Sigmoid colon (tissue), 7 donors: Measurements from ENCODE around the gene TCHHL1. TPM values are rescaled to one million over a fixed set of nuclear protein-coding genes. Genes with fewer than 3 reads are reported as not detected.

Experiments
- DNase-seq: peaks from one replicate; pipeline ENCODE4 v3.0.0-alpha.2; 2019
- H3K27ac ChIP-seq, 4 donors: fragments of 200-600 bp; sonication (generic); one replicate each; pipeline ENCODE4 v1.5.1; 2016 to 2019; ENCODE audit warnings: mild to moderate bottlenecking in 1 of 4
- H3K27me3 ChIP-seq, 3 donors: fragments of 200-600 bp; sonication (generic); one replicate each; pipeline ENCODE4 v1.5.1; 2019; ENCODE audit warnings: mild to moderate bottlenecking in 1 of 3
- H3K36me3 ChIP-seq, 4 donors: fragments of 200-600 bp; sonication (generic); one replicate each; pipeline ENCODE4 v1.5.1; 2016 to 2019
- H3K4me1 ChIP-seq, 4 donors: fragments of 200-600 bp; sonication (generic); one replicate each; pipeline ENCODE4 v1.5.1; 2017 to 2019
- H3K4me3 ChIP-seq, 4 donors: fragments of 200-600 bp; sonication (generic); one replicate each; pipeline ENCODE4 v1.5.1; 2017 to 2019; ENCODE audit warnings: mild to moderate bottlenecking in 2 of 4, moderate library complexity in 1 of 4
- H3K9me3 ChIP-seq, 4 donors: fragments of 200-600 bp in 3 of 4; sonication (generic) in 3 of 4; one replicate each; pipeline versions ENCODE4 v1.5.1 to v1.6.1; 2013 to 2019
- EP300 ChIP-seq, 4 donors: sonication (generic); formaldehyde crosslinking; IDR thresholded peaks; one replicate each; pipeline ENCODE4 v1.6.1; 2017; ENCODE audit warnings: antibody characterized with exemption in 4 of 4
- POLR2A ChIP-seq, 2 donors: fragments of 450-650 bp; IDR thresholded peaks; one replicate each; pipeline ENCODE4 v1.6.1; 2016; ENCODE audit warnings: antibody characterized with exemption in 2 of 2, mild to moderate bottlenecking in 2 of 2, moderate library complexity in 2 of 2
- POLR2AphosphoS5 ChIP-seq, 4 donors: sonication (generic); formaldehyde crosslinking; IDR thresholded peaks; one replicate each; pipeline ENCODE4 v1.6.1; 2017; ENCODE audit warnings: antibody characterized with exemption in 4 of 4
- WGBS, 2 donors: extraction: QIAGEN DNeasy Blood & Tissue Kit; methylation state at CpG; one replicate each; pipeline ENCODE4 v1.1.7; 2013; 5-methylcytosine and 5-hydroxymethylcytosine counted together
- intact Hi-C: fragments of 100-400 bp; cut with DNase I; formaldehyde crosslinking; loops from one replicate; pipeline ENCODE4 v1.15.1; 2023
- polyA plus RNA-seq, 3 donors: library from polyadenylated mRNA; stranded (reverse); fragments of 200-250 nt; gene quantifications; one replicate each; pipeline ENCODE4 v1.2.3, GENCODE V29; 2013
- total RNA-seq, 4 donors: library from RNA; depleted of rRNA; stranded (reverse); fragments of >200 nt; gene quantifications; one replicate each; pipeline ENCODE4 v1.1.0, GENCODE V29; 2016
- TF ChIP-seq, protein P1 (sequence below), 4 experiments: fragments of 450-650 bp in 3 of 4; fragments of 200-600 bp in 1 of 4; IDR thresholded peaks; one replicate each; pipeline ENCODE4 v1.5.1; 2016 to 2019; ENCODE audit warnings: antibody characterized with exemption in 4 of 4, mild to moderate bottlenecking in 3 of 4, moderate library complexity in 2 of 4
- donor health status: healthy with polysubstance abuse.
- donor health status: Bipolar disorder and iron deficiency.
- donor health status: healthy.

Gene TCHHL1
- total and polyA plus RNA-seq, 7 donors, result not detected

DNA sequence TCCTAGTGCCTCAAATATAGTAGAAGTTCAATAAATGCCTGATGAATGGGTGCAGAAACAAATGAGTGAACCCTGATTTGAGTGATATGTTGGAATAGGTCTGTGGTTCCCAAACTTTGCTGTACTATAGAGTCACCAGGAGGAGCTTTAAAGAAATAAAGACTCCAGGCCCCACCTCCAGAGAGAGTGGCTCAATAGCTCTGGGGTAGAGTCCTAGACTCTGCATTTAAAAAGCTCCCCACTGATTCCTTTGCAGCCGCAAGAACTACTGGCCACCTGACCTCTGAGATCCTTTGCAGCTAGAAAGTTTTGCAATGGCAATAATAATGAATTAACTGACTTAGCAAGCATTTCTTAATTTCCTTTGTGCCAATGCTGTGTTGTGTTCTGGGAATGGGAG lies 20.9 kb downstream of the TCHHL1 start:
- intact Hi-C loops, result no loop called here
- Histone ChIP-seq H3K4me3 (no peak overlapping the region), H3K4me1 (no peaks in the 10 kb centered on the region), H3K27ac (no peak overlapping the region), H3K9me3 (no peaks in the 10 kb centered on the region), H3K36me3 (no peaks in the 10 kb centered on the region), H3K27me3 (peaks cover 0 to under 1% (median 0%) of the 10 kb centered on the region in 3 donors)
- 71 to 77% methylated on average over 1 of the region's 1 CpG for WGBS, 2 donors
- no peak for DNase-seq
- no peak for TF ChIP-seq EP300 (IDR thresholded peaks at IDR 0.05)
- no peak for TF ChIP-seq POLR2AphosphoS5 (IDR thresholded peaks at IDR 0.05)
- TF ChIP-seq, protein P1, sequence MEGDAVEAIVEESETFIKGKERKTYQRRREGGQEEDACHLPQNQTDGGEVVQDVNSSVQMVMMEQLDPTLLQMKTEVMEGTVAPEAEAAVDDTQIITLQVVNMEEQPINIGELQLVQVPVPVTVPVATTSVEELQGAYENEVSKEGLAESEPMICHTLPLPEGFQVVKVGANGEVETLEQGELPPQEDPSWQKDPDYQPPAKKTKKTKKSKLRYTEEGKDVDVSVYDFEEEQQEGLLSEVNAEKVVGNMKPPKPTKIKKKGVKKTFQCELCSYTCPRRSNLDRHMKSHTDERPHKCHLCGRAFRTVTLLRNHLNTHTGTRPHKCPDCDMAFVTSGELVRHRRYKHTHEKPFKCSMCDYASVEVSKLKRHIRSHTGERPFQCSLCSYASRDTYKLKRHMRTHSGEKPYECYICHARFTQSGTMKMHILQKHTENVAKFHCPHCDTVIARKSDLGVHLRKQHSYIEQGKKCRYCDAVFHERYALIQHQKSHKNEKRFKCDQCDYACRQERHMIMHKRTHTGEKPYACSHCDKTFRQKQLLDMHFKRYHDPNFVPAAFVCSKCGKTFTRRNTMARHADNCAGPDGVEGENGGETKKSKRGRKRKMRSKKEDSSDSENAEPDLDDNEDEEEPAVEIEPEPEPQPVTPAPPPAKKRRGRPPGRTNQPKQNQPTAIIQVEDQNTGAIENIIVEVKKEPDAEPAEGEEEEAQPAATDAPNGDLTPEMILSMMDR (IDR thresholded peaks at IDR 0.05), result no peak
- TF ChIP-seq POLR2A (IDR thresholded peaks at IDR 0.05), result no peak

DNA sequence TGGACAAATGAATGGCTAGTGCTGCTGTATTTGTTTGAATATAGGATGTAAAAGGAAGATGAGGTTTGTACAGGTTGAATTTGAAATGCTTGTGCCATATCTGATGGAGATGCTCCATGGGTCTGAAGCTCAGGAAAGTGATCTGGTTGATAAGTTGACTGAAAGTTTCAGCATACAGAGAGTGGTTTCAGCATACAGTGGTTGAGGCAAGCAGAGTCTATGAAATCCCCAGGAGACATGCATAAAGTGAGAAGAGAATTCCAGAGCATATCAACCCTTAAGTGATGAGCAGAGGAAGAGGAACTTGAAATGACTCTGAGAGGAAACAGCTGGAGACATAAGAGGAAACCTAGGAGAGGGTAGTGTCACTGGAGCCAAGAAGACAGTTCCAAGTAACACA lies 21.7 kb downstream of the TCHHL1 start:
- no peaks in the 10 kb centered on the region for H3K27me3 ChIP-seq
- DNase-seq, result no peak
- no peaks in the 10 kb centered on the region for H3K9me3 ChIP-seq
- no peak overlapping the region for H3K27ac ChIP-seq
- H3K4me3 ChIP-seq, result no peak overlapping the region
- no peaks in the 10 kb centered on the region for H3K4me1 ChIP-seq
- no peaks in the 10 kb centered on the region for H3K36me3 ChIP-seq
- intact Hi-C loops, result no loop called here
- TF ChIP-seq EP300 (IDR thresholded peaks at IDR 0.05), result no peak
- TF ChIP-seq, protein P1 (IDR thresholded peaks at IDR 0.05), result no peak
- no peak for TF ChIP-seq POLR2A (IDR thresholded peaks at IDR 0.05)
- TF ChIP-seq POLR2AphosphoS5 (IDR thresholded peaks at IDR 0.05), result no peak

- no peak for DNase-seq
- H3K4me3 ChIP-seq, result no peak overlapping the region
- intact Hi-C loops, result no loop called here
- TF ChIP-seq EP300 (IDR thresholded peaks at IDR 0.05), result no peak
- H3K27me3 ChIP-seq, result peaks cover 0 to 2% (median 0%) of the 10 kb centered on the region in 3 donors
- H3K36me3 ChIP-seq, result no peaks in the 10 kb centered on the region
- H3K27ac ChIP-seq, result no peak overlapping the region
- H3K9me3 ChIP-seq, result no peaks in the 10 kb centered on the region
- H3K4me1 ChIP-seq, result no peaks in the 10 kb centered on the region
Measured at GRCh38 chr1:152061952-152062351, 26.9 kb downstream of the TCHHL1 start.

- intact Hi-C loops, result no loop called here
- peaks cover 0 to 6% (median 5%) of the 10 kb centered on the region in 4 donors for H3K4me1 ChIP-seq
- no peak overlapping the region for H3K4me3 ChIP-seq
- WGBS, 2 donors, result 50 to 74% methylated on average over 13 of the region's 13 CpGs
- peaks cover 0 to 6% (median 0%) of the 10 kb centered on the region in 3 donors for H3K27me3 ChIP-seq
- TF ChIP-seq, protein P1 (IDR thresholded peaks at IDR 0.05), result no peak
- TF ChIP-seq EP300 (IDR thresholded peaks at IDR 0.05), result no peak
- TF ChIP-seq POLR2A (IDR thresholded peaks at IDR 0.05), result no peak
- no peak for TF ChIP-seq POLR2AphosphoS5 (IDR thresholded peaks at IDR 0.05)
- H3K27ac ChIP-seq, result no peak overlapping the region
- no peak for DNase-seq
- no peaks in the 10 kb centered on the region for H3K9me3 ChIP-seq
- H3K36me3 ChIP-seq, result no peaks in the 10 kb centered on the region
Measured at GRCh38 chr1:152053375-152053774, 35.5 kb downstream of the TCHHL1 start.

DNA sequence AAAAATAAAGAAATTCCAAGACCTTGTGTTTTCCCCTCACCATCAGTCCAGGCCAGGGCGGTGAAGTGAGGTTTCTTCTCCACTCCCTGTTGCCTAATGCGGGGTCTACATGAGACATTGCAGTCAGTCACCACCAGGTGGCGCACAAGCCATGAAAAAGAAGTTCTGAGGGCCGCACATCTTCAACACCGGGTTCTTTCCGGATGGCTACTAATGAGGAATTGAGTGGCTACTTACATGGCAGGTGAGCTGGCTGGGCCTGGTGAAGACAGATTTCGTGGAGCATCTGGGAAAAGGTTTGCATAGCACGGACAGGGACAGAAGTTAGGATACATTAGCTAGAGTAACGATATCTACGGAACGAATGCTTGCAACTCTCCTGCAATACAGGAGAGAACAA lies 36.3 kb downstream of the TCHHL1 start:
- WGBS, 2 donors, result 23 to 28% methylated on average over 11 of the region's 11 CpGs

More for the DNA sequence above, 36.3 kb downstream of the TCHHL1 start:
- H3K27ac ChIP-seq, result no peak overlapping the region
- DNase-seq, result peak; percentile 91
- H3K27me3 ChIP-seq, result peaks cover 0 to 6% (median 0%) of the 10 kb centered on the region in 3 donors
- H3K4me1 ChIP-seq, result peaks cover 0 to 13% (median 12%) of the 10 kb centered on the region in 4 donors
- H3K9me3 ChIP-seq, result no peaks in the 10 kb centered on the region
- intact Hi-C loops, result loop anchor here (1.0 kb wide), 2 partner anchors 133 to 406 kb away; no protein-coding TSS in a partner anchor
- TF ChIP-seq, protein P1 (IDR thresholded peaks at IDR 0.05), result peak; percentile 77 to 95 (median 87)
- TF ChIP-seq EP300 (IDR thresholded peaks at IDR 0.05) (no peak), POLR2A (IDR thresholded peaks at IDR 0.05) (no peak), POLR2AphosphoS5 (IDR thresholded peaks at IDR 0.05) (no peak)
- H3K4me3 ChIP-seq, result no peak overlapping the region
- no peaks in the 10 kb centered on the region for H3K36me3 ChIP-seq
